Naive B cell (primary cell): Measurements from ENCODE around the gene SEMA3A. TPM values are rescaled to one million over a fixed set of nuclear protein-coding genes. Genes with fewer than 3 reads are reported as not detected.
"Not testable (repeated sequence)": the region's sequence is repeated elsewhere in the genome, so short reads cannot be mapped to it uniquely, and the experiment has no call there.

ENCODE experiments used
- ATAC-seq, 2 donors: fragments of 150-1000 bp; cut with Tn5 transposase; 2 replicates each; pipeline ENCODE4 v1.10.0; 2021; ENCODE audit warnings: low read depth in 2 of 2, mild to moderate bottlenecking in 2 of 2, moderate library complexity in 2 of 2
- DNase-seq: peaks from one replicate; pipeline ENCODE4 v3.0.0; 2022
- H3K27ac Mint-ChIP-seq, 6 donors: one replicate each; pipeline ENCODE4 v1.8.0; 2020 to 2022; ENCODE audit warnings: mild to moderate bottlenecking in 6 of 6, mixed read lengths in 6 of 6, moderate library complexity in 5 of 6, inconsistent platforms in 2 of 6
- H3K27me3 Mint-ChIP-seq, 3 donors: one replicate each; pipeline ENCODE4 v1.8.0; 2021 to 2022; ENCODE audit warnings: mixed read lengths in 3 of 3, mild to moderate bottlenecking in 1 of 3
- H3K36me3 Mint-ChIP-seq, 2 donors: one replicate each; pipeline ENCODE4 v1.8.0; 2020 to 2022; ENCODE audit warnings: mixed read lengths in 2 of 2, inconsistent platforms in 1 of 2, mild to moderate bottlenecking in 1 of 2
- H3K4me1 Mint-ChIP-seq, 3 donors: one replicate each; pipeline ENCODE4 v1.8.0; 2020 to 2022; ENCODE audit warnings: mixed read lengths in 3 of 3, inconsistent platforms in 1 of 3, mild to moderate bottlenecking in 1 of 3, moderate library complexity in 1 of 3
- H3K4me3 Mint-ChIP-seq, 8 donors: one replicate each; pipeline ENCODE4 v1.8.0; 2020 to 2022; ENCODE audit warnings: mild to moderate bottlenecking in 8 of 8, mixed read lengths in 8 of 8, moderate library complexity in 8 of 8, inconsistent platforms in 2 of 8
- H3K9me3 Mint-ChIP-seq, 7 donors: one replicate each; pipeline ENCODE4 v1.8.0; 2020 to 2022; ENCODE audit warnings: mixed read lengths in 7 of 7, mild to moderate bottlenecking in 5 of 7, inconsistent platforms in 2 of 7, moderate library complexity in 1 of 7
- polyA plus RNA-seq, 6 donors: library from polyadenylated mRNA; unstranded; fragments of 300-500 nt; fragmentation: Illumina TruSeq; gene quantifications; one replicate each; pipeline ENCODE4 v1.2.3, GENCODE V29; 2021; ENCODE audit warnings: low read depth in 6 of 6

SEMA3A gene
- not detected for polyA plus RNA-seq

DNA sequence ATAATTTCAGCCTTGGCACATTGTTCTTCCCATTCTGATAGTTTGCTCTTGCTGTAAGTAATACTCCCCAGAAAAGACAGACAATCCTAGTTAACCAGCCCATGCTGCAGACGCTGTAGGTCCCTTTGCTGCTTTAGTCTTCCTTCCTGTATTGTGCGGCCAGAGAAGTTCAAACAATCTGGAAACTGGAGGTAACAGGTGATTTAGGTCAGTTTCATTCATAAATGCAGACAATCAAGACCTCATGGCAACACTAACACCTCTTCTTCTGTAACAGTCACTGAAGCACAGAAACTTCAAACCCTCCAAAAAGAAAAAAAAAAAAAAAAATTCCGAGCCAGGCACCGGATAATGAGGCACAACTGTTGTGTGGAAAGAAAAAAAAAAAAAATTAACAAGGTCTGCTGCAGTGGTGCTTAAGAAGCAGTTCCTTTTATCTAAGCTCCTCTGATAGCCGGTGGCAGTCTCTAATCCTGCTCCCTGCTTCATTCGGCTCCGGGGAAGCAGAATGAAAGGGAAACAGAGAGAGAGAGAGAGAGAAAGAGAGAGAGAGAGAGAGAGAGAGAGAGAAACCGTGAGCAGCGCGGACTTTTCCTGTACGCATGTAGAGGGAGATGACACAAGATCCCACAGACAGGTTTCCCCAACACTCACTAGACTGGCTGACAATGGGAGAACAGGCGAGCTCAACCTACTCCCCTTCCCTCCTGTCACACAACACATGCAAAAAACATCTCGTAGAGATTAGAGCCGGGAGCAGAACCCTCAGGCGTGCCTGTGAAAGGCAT is at the start of gene SEMA3A:
Gene SEMA3A (minus strand): TSS at position 306 of the 788 bp plus-strand sequence. CDS start 203 bp downstream, at position 103.
- H3K27ac Mint-ChIP-seq, result peak within 1 kb of the TSS in 2 of 6 donors; percentile 12 to 63
- ATAC-seq (peak in 1 of 2 donors; percentile 32), DNase-seq (no peak)
- H3K4me1 Mint-ChIP-seq, result peaks cover 5 to 17% (median 14%) of the 10 kb centered on the region in 3 donors
- peak within 1 kb of the TSS in 7 of 8 donors; percentile 41 to 84 (median 71) for H3K4me3 Mint-ChIP-seq
- H3K9me3 Mint-ChIP-seq, result no peaks in the 10 kb centered on the region
- no peaks in the 10 kb centered on the region for H3K36me3 Mint-ChIP-seq
- H3K27me3 Mint-ChIP-seq, result peaks cover 5 to 16% (median 14%) of the 10 kb centered on the region in 3 donors

DNA sequence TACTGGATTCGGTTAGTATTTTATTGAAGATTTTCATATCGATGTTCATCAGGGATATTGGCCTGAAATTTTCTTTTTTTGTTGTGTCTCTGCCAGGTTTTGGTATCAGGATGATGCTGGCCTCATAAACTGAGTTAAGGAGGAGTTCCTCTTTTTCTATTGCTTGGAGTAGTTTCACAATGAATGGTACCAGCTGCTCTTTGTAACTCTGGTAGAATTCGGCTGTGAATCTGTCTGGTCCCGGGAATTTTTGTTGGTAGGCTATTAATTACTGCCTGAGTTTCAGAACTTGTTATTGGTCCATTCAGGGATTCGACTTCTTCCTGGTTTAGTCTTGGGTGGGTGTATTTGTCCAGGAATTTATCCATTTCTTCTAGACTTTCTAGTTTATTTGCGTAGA is 48.4 kb upstream of the SEMA3A start:
- H3K27me3 Mint-ChIP-seq, H3K27ac Mint-ChIP-seq, DNase-seq, H3K36me3 Mint-ChIP-seq, ATAC-seq, H3K4me1 Mint-ChIP-seq, H3K4me3 Mint-ChIP-seq: not testable (repeated sequence)
- H3K9me3 Mint-ChIP-seq, result peaks cover 7 to 25% (median 12%) of the 10 kb centered on the region in 7 donors

DNA sequence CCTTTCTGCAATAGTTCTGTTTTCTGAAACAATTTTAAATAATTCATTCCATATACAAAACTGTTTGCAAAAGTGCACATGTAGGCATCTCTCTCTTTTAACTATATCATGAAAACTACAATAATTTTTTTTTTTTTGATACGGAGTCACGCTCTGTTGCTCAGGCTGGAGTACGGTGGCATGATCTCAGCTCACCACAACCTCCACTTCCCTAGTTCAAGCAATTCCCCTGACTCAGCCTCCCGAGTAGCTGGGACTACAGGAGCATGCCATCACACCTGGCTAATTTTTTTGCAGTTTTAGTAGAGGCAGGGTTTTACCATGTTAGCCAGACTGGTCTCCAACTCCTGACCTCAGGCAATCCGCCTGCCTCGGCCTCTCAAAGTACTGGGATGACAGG is 44.0 kb upstream of the SEMA3A start:
- Mint-ChIP-seq H3K9me3 (peaks cover 0 to 19% (median 8%) of the 10 kb centered on the region in 7 donors), H3K4me3 (no peak overlapping the region), H3K27me3 (no peaks in the 10 kb centered on the region), H3K27ac (no peak overlapping the region), H3K36me3 (peaks cover 0 to 7% of the 10 kb centered on the region in 2 donors), H3K4me1 (no peaks in the 10 kb centered on the region)
- ATAC-seq (no peak), DNase-seq (no peak)

DNA sequence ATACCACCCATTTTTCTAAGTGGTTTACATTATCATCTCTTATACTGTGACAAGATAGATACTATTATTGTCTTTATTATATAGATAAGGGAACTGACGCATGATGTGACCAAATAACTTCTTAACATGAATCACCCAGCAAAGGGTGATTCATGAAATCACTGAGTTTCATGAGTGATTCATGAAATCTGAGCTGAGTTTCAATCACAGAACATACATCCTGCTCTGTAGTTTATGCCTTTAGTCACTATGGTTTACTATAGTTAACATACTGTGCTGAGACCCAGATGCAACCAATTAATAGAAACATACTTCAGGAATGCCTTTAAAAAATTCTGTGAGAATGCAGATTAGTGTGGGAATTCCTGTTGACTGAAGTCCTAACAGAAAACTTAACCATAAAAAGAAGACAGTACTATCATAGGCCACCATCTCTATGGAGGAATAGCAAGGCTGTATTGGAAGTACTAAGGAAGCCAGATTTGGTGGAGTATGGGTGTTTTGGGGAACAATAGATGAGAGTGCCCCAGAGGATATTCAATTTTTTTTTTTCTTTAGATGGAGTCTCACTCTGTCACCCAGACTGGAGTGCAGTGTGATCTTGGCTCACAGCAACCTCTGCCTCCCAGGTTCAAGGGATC is 43.1 kb upstream of the SEMA3A start:
- Mint-ChIP-seq H3K36me3 (peaks cover 0 to 7% of the 10 kb centered on the region in 2 donors), H3K27ac (no peak overlapping the region), H3K9me3 (peaks cover 0 to 18% (median 4%) of the 10 kb centered on the region in 7 donors), H3K4me1 (no peaks in the 10 kb centered on the region), H3K4me3 (no peak overlapping the region), H3K27me3 (no peaks in the 10 kb centered on the region)
- ATAC-seq (no peak), DNase-seq (no peak)

DNA sequence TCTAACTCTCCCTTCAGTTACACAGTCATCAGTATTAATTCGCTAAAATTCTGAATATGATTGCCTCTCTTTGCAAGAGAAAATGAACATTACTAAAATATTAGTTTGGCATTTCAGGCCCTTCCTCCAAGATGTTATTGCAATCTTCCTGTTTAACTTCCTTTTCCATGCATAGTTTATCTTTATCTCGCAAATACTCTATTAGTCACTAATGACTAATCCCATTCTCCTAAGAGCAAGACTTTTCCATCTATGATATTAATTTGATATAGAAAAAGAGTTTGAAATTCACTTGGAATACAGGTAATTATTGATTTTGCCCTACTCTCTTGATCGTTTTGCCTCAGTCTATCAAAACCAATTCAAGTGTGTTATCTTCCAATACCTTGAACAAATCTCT is 41.8 kb upstream of the SEMA3A start:
- Mint-ChIP-seq H3K27me3 (no peaks in the 10 kb centered on the region), H3K36me3 (peaks cover 0 to 7% of the 10 kb centered on the region in 2 donors), H3K27ac (no peak overlapping the region), H3K4me1 (no peaks in the 10 kb centered on the region), H3K9me3 (peaks cover 0 to 14% (median 2%) of the 10 kb centered on the region in 7 donors), H3K4me3 (no peak overlapping the region)
- no peak for DNase-seq
- no peak for ATAC-seq

DNA sequence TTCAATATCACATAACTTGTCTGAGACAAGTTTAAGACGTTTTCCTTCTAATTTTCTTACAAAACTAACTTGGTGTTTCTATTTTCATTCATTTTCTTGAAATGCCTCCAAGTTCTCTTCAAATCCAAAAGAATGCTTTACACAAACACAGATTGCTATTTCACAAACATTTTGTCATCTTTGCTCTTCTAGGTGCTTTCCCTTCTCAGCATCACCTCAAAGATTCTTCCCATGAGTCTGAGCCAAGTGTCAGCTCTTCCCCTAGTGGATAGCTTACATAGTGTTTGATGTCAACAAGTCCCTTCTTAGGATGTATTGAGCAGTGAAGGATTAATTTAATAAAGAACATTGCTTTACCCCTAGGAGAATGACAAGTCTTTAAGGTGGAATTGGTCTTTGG is 38.1 kb upstream of the SEMA3A start:
- Mint-ChIP-seq H3K36me3 (no peaks in the 10 kb centered on the region), H3K4me3 (no peak overlapping the region), H3K4me1 (no peaks in the 10 kb centered on the region), H3K27ac (no peak overlapping the region), H3K9me3 (peaks cover 0 to 4% (median 0%) of the 10 kb centered on the region in 7 donors), H3K27me3 (no peaks in the 10 kb centered on the region)
- DNase-seq (no peak), ATAC-seq (no peak)

DNA sequence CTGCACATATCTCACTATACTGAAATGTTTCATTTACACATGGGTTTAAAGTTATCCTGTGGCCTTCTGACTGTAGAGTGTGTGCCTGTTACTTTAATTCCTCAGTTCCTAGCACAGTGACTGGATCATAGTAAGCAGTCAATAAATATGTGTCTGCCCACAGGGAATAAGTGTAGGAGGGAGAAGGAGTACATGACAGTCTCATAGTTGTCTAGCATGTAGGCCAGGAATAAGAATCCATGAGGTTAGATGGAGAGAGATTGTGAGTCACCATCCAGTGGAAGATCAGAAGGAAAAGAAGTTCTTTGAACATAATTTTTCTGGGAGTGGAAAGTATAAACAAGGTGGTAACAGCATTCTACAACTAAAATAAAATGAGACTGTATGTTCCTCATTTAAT is 36.6 kb upstream of the SEMA3A start:
- DNase-seq, result no peak
- no peak for ATAC-seq
- Mint-ChIP-seq H3K27me3 (no peaks in the 10 kb centered on the region), H3K9me3 (peaks cover 0 to 3% (median 0%) of the 10 kb centered on the region in 7 donors), H3K36me3 (no peaks in the 10 kb centered on the region), H3K4me1 (no peaks in the 10 kb centered on the region), H3K27ac (no peak overlapping the region), H3K4me3 (no peak overlapping the region)

DNA sequence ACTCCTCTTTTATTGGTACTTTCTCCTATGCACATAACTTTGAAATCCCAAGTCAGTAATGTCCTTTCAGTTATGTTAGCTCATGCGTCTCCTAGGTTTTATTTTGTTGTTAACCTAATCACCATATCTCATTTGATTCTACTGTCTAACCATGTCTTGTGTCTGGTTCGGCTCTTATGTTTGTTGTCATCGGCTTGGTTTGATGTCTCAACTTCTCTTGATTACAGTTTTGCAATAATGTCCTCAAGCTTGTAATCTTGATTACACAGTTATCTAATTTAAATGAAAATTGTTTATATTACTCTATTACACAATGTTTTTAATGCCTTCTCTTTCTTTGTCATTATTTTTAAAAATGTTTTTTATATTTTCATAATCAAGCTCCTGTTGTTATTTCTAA is 35.9 kb upstream of the SEMA3A start:
- DNase-seq (no peak), ATAC-seq (no peak)
- Mint-ChIP-seq H3K27me3 (no peaks in the 10 kb centered on the region), H3K27ac (no peak overlapping the region), H3K4me1 (no peaks in the 10 kb centered on the region), H3K36me3 (no peaks in the 10 kb centered on the region), H3K4me3 (no peak overlapping the region), H3K9me3 (peaks cover 0 to 2% (median 0%) of the 10 kb centered on the region in 7 donors)

DNA sequence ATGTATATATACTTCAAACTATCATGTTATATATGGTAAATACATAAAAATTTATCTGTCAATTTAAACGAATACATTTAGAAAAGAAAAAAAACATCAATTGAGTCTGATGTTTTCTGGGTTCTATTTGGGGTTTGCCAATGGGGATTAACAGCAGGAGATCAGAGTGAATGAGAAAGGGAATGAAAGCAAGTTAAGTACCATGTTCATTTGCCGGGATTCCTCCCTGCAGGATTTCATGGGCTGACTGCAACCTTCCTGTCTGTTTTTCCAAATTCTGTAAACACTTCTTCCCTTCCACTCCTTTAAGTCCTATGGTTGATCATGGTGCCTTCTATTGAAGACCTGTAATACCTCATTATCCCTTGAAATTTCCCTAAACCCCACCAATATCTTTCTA is 33.9 kb upstream of the SEMA3A start:
- DNase-seq (no peak), ATAC-seq (no peak)
- Mint-ChIP-seq H3K4me1 (no peaks in the 10 kb centered on the region), H3K27me3 (no peaks in the 10 kb centered on the region), H3K36me3 (no peaks in the 10 kb centered on the region), H3K27ac (no peak overlapping the region), H3K4me3 (no peak overlapping the region), H3K9me3 (peaks cover 0 to 2% (median 0%) of the 10 kb centered on the region in 7 donors)

DNA sequence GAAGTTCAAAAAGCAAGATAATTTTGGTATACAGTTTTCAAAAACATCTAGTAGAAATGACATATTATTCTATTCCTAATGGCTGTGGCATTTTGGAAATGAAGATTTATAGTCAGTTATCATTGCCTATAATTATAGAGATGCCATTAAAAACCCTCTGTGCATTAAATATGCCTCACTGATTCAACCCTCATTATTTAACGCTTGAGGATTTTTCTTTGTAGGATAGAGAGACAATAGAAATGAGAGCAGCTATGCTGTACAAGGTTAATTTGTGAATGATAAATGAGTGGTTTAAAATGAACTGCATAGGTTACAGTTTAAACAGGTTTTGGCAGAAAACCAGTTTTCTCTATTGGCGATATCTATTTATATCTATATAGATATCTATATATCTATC is 32.2 kb upstream of the SEMA3A start:
- DNase-seq (no peak), ATAC-seq (no peak)
- no peaks in the 10 kb centered on the region for H3K36me3 Mint-ChIP-seq
- no peaks in the 10 kb centered on the region for H3K4me1 Mint-ChIP-seq
- no peak overlapping the region for H3K4me3 Mint-ChIP-seq
- no peak overlapping the region for H3K27ac Mint-ChIP-seq
- H3K9me3 Mint-ChIP-seq, result no peaks in the 10 kb centered on the region
- H3K27me3 Mint-ChIP-seq, result no peaks in the 10 kb centered on the region

DNA sequence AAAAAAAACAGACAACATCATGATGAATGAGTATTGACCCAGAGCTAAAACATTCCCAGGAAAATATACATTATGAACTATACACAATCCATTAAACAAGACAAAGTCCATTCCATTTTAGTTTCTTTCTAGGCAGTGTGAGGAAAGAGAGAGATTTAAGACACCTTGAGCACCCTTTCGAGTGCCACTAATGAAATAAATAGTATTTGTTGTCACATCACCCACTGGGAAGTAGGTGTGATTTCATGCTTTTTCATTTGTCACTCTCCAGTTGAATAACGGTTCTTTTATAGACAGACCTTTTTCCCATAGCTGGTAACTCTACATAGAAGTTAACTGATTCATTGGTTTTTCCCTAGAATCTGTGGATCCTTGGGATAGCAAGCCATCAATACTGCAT is 29.9 kb upstream of the SEMA3A start:
- DNase-seq, result no peak
- Mint-ChIP-seq H3K36me3 (no peaks in the 10 kb centered on the region), H3K27ac (no peak overlapping the region), H3K4me3 (no peak overlapping the region), H3K27me3 (no peaks in the 10 kb centered on the region), H3K9me3 (no peaks in the 10 kb centered on the region), H3K4me1 (no peaks in the 10 kb centered on the region)
- no peak for ATAC-seq

DNA sequence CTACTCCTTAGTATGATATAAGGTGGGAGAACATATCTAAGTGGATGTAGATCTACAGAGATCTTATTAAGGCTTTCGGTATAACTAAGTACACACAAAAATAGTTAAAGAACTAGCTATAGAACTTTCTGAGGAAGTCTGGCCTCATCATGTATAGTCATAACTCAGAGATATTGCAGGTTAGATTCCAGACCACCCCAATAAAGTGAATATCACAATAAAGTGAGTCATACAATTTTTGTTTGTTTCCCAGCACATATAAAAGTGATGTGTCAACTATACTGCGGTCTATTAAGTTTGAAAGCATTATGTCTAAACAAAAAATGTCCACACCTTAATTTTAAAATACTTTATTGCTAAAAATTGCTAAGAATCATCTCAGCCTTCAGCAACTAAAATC is 24.7 kb upstream of the SEMA3A start:
- Mint-ChIP-seq H3K27me3 (no peaks in the 10 kb centered on the region), H3K27ac (no peak overlapping the region), H3K4me1 (no peaks in the 10 kb centered on the region), H3K36me3 (no peaks in the 10 kb centered on the region), H3K4me3 (no peak overlapping the region), H3K9me3 (no peaks in the 10 kb centered on the region)
- no peak for ATAC-seq
- no peak for DNase-seq

DNA sequence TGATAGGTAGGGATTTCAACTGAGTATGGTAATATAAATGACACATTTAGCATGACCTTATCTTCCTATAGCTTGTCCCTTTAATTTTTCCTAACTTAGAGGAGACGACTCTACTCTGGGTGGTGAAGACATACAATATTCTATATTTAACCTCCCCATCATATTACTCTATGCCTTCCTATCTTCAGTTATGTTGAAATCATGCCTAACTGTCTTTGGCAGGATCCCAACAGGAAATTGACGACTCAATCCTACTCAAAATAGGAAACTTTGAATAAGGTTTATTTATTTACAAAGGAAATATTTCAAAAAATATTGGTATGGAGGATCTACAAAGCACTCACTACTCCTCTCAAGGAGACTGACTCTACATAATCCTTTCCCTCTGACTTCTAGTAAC is 24.1 kb upstream of the SEMA3A start:
- Mint-ChIP-seq H3K9me3 (no peaks in the 10 kb centered on the region), H3K27ac (no peak overlapping the region), H3K36me3 (no peaks in the 10 kb centered on the region), H3K4me1 (no peaks in the 10 kb centered on the region), H3K4me3 (no peak overlapping the region), H3K27me3 (no peaks in the 10 kb centered on the region)
- DNase-seq (no peak), ATAC-seq (no peak)

DNA sequence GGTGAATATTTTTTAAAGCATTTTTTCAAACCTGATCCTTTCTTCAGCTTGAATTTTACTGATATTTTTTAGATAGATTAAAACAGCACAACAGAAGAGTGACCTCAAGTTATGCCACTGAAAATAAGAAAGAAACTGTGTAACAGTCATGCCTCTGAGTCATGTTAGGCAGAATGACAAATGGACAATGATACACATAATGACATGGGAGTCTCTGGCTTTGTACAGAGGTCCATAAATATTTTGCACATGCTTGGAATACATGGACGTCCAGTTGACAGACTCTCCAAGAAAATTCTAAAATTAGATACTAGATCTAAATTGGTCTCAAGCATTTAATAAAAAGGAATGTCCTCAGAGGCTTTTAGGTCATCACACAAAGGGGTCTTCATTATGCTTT is 21.9 kb upstream of the SEMA3A start:
- H3K9me3 Mint-ChIP-seq, result no peaks in the 10 kb centered on the region
- no peaks in the 10 kb centered on the region for H3K27me3 Mint-ChIP-seq
- no peak overlapping the region for H3K4me3 Mint-ChIP-seq
- H3K27ac Mint-ChIP-seq, result no peak overlapping the region
- no peaks in the 10 kb centered on the region for H3K36me3 Mint-ChIP-seq
- DNase-seq, result no peak
- no peak for ATAC-seq
- no peaks in the 10 kb centered on the region for H3K4me1 Mint-ChIP-seq
